Measurements from ENCODE around the gene MYO9A. TPM values are rescaled to one million over a fixed set of nuclear protein-coding genes. Genes with fewer than 3 reads are reported as not detected.

The MYO9A gene
- total RNA-seq: 10 to 100 TPM; 18.0 to 18.8 TPM

- ChIA-PET CTCF (no interaction called here), POLR2A (interaction anchor here (0.6 to 1.0 kb wide), 3 partner anchors 69 to 913 kb away, joined by 3 to 5 read pairs (median 3); partner anchors contain the start of gene PKM)
These were observed at the start of gene MYO9A, which contains the start of gene SENP8 for GRCh38 chr15:72118017-72118978. MYO9A (minus strand) TSS chr15:72118150; CDS start chr15:72046563, 71,587 bp downstream. SENP8 (plus strand) TSS chr15:72118403; CDS start chr15:72139624, 21,221 bp downstream.

- POLR2A ChIA-PET: no interaction called here
These were observed 49.5 kb upstream of the MYO9A start for GRCh38 chr15:72167445-72167844.

GRCh38 chr15:72166716-72167417 lies 48.9 kb upstream of the MYO9A start:
- CTCF ChIA-PET: interaction anchor here (1.1 kb wide), 1 partner anchor 423 kb away, joined by 3 read pairs; no protein-coding TSS in a partner anchor
- POLR2A ChIA-PET: no interaction called here

More at GRCh38 chr15:72167445-72167844, 49.5 kb upstream of the MYO9A start:
- CTCF ChIA-PET: no interaction called here

- CTCF ChIA-PET: interaction anchor here (1.4 kb wide), 1 partner anchor 17 kb away, joined by 3 read pairs; no protein-coding TSS in a partner anchor
- POLR2A ChIA-PET: interaction anchor here (0.7 kb wide), 1 partner anchor 47 kb away, joined by 4 read pairs; no protein-coding TSS in a partner anchor
These were observed 45.8 kb upstream of the MYO9A start for GRCh38 chr15:72163719-72164118.

GRCh38 chr15:72162569-72162968 lies 44.6 kb upstream of the MYO9A start:
- POLR2A ChIA-PET: no interaction called here

GRCh38 chr15:72161361-72162132 lies 43.6 kb upstream of the MYO9A start:
- ChIA-PET CTCF (no interaction called here), POLR2A (no interaction called here)

More at GRCh38 chr15:72162569-72162968, 44.6 kb upstream of the MYO9A start:
- CTCF ChIA-PET: interaction anchor here (0.6 to 1.4 kb wide), 3 partner anchors 14 to 20 kb away, joined by 3 to 4 read pairs (median 3); no protein-coding TSS in a partner anchor

GRCh38 chr15:72160696-72161245 lies 42.8 kb upstream of the MYO9A start:
- POLR2A ChIA-PET: no interaction called here
- CTCF ChIA-PET: no interaction called here

GRCh38 chr15:72156928-72157327 lies 39.0 kb upstream of the MYO9A start:
- ChIA-PET POLR2A (no interaction called here), CTCF (interaction anchor here (1.0 to 1.5 kb wide), 8 partner anchors 8 to 413 kb away, joined by 3 to 7 read pairs (median 4); no protein-coding TSS in a partner anchor)

- ChIA-PET POLR2A (no interaction called here), CTCF (interaction anchor here (0.6 to 1.5 kb wide), 14 partner anchors 9 to 412 kb away, joined by 3 to 8 read pairs (median 4); no protein-coding TSS in a partner anchor)
These were observed 38.0 kb upstream of the MYO9A start for GRCh38 chr15:72155635-72156616.

- ChIA-PET POLR2A (no interaction called here), CTCF (interaction anchor here (0.9 kb wide), 1 partner anchor 35 kb away, joined by 4 read pairs; no protein-coding TSS in a partner anchor)
These were observed 37.2 kb upstream of the MYO9A start for GRCh38 chr15:72155003-72155621.

GRCh38 chr15:72154316-72154715 lies 36.4 kb upstream of the MYO9A start:
- ChIA-PET CTCF (interaction anchor here (0.6 to 2.6 kb wide), 2 partner anchors 109 to 373 kb away, joined by 3 to 6 read pairs; no protein-coding TSS in a partner anchor), POLR2A (no interaction called here)

- ChIA-PET CTCF (interaction anchor here (0.6 to 2.6 kb wide), 3 partner anchors 23 to 372 kb away, joined by 3 to 6 read pairs (median 3); no protein-coding TSS in a partner anchor), POLR2A (no interaction called here)
These were observed 35.5 kb upstream of the MYO9A start for GRCh38 chr15:72153269-72154000.

GRCh38 chr15:72147418-72147817 lies 29.5 kb upstream of the MYO9A start:
- CTCF ChIA-PET: no interaction called here

GRCh38 chr15:72146934-72147333 lies 29.0 kb upstream of the MYO9A start:
- ChIA-PET POLR2A (no interaction called here), CTCF (interaction anchor here (1.0 to 1.1 kb wide), 2 partner anchors 10 to 16 kb away, joined by 3 read pairs; no protein-coding TSS in a partner anchor)

More at GRCh38 chr15:72147418-72147817, 29.5 kb upstream of the MYO9A start:
- POLR2A ChIA-PET: no interaction called here

- POLR2A ChIA-PET: no interaction called here
- CTCF ChIA-PET: interaction anchor here (1.0 to 1.1 kb wide), 2 partner anchors 9 to 17 kb away, joined by 3 read pairs; no protein-coding TSS in a partner anchor
These were observed 28.3 kb upstream of the MYO9A start for GRCh38 chr15:72146221-72146620.

Data from activated CD8-positive, alpha-beta memory T cell treated with anti-CD3 and anti-CD28 coated beads for 36 hours (primary cell).